A549 (cell line): ENCODE results near the gene FAM107B. TPM values are rescaled to one million over a fixed set of nuclear protein-coding genes. Genes with fewer than 3 reads are reported as not detected.

ENCODE experiments used
- ATAC-seq, 2 experiments: fragments of 200-7000 bp in 1 of 2; fragments of >200 bp in 1 of 2; cut with Nextera tagmentation in 1 of 2; cut with Tn5 transposase in 1 of 2; 3 replicates each; pipeline versions ENCODE4 v1.8.0 to v1.9.1; 2018 to 2020; ENCODE audit warnings: mild to moderate bottlenecking in 1 of 2, moderate library complexity in 1 of 2
- CTCF ChIA-PET: fragments of 300-600 bp; sonication (Branson Sonifier 250); formaldehyde crosslinking; extraction: SDS; loops from one replicate; lab custom pipeline; 2021; ENCODE audit warnings: antibody characterized with exemption, inconsistent platforms; lab: Yijun Ruan, JAX
- POLR2A ChIA-PET: fragments of 350-600 bp; formaldehyde crosslinking; extraction: SDS; loops from one replicate; lab custom pipeline; 2021; ENCODE audit warnings: antibody characterized with exemption, inconsistent platforms; lab: Yijun Ruan, JAX
- DNase-seq, 2 experiments: peaks; one replicate each; pipeline versions ENCODE4 v3.0.0 to v3.0.0-alpha.2; 2011 to 2016; ENCODE audit warnings: low read depth in 1 of 2, low spot score in 1 of 2
- FAIRE-seq: peaks from 2 replicates; lab custom pipeline; 2011; peaks lifted over from hg19 to GRCh38; lab: Jason Lieb, UNC
- H3K27ac ChIP-seq, 2 experiments: fragments of >200 bp; sonication (Bioruptor Twin); formaldehyde crosslinking; 3 replicates each; pipeline ENCODE4 v1.5.1; 2016 to 2017
- H3K4me1 ChIP-seq: fragments of >200 bp; sonication (Bioruptor Twin); formaldehyde crosslinking; 3 replicates; pipeline ENCODE4 v1.6.1; 2016
- H3K4me2 ChIP-seq: fragments of >200 bp; sonication (Bioruptor Twin); formaldehyde crosslinking; 3 replicates; pipeline ENCODE4 v1.6.1; 2016
- H3K4me3 ChIP-seq: fragments of >200 bp; sonication (Bioruptor Twin); formaldehyde crosslinking; 3 replicates; pipeline ENCODE4 v1.5.1; 2016
- H3K9me3 ChIP-seq: fragments of >200 bp; sonication (Bioruptor Twin); formaldehyde crosslinking; 3 replicates; pipeline ENCODE4 v1.6.1; 2016
- BCL3 ChIP-seq: fragments of >200 bp; sonication (Bioruptor Twin); formaldehyde crosslinking; IDR thresholded peaks from 3 replicates; pipeline ENCODE4 v1.6.1; 2016
- BHLHE40 ChIP-seq: IDR thresholded peaks from 2 replicates; pipeline ENCODE4 v1.6.1; 2012; ENCODE audit warnings: low read depth, low read length, inconsistent platforms
- CBX8 ChIP-seq: fragments of 200-600 bp; sonication (generic); IDR thresholded peaks from 2 replicates; pipeline ENCODE4 v1.6.1; 2016
- CHD2 ChIP-seq: fragments of 150-350 bp; IDR thresholded peaks from 2 replicates; pipeline ENCODE4 v1.6.1; 2014; ENCODE audit warnings: low read length; ENCODE audit not compliant: partially characterized antibody
- CHD4 ChIP-seq: fragments of 200-600 bp; sonication (generic); IDR thresholded peaks from 2 replicates; pipeline ENCODE4 v1.6.1; 2016; ENCODE audit warnings: antibody characterized with exemption, mild to moderate bottlenecking, borderline replicate concordance
- EHF ChIP-seq: fragments of 250-450 bp; sonication (Bioruptor Pico); IDR thresholded peaks from 2 replicates; pipeline ENCODE4 v1.5.0; 2020; ENCODE audit warnings: mild to moderate bottlenecking
- ELK1 ChIP-seq: fragments of 150-350 bp; IDR thresholded peaks from 2 replicates; pipeline ENCODE4 v1.6.1; 2014; ENCODE audit warnings: low read depth, mild to moderate bottlenecking, low read length
- FOSB ChIP-seq: fragments of 250-450 bp; sonication (Bioruptor Pico); IDR thresholded peaks from 2 replicates; pipeline ENCODE4 v1.5.0; 2020; ENCODE audit warnings: mild to moderate bottlenecking, moderate library complexity
- HEYL ChIP-seq: fragments of 250-450 bp; sonication (Bioruptor Pico); IDR thresholded peaks from 2 replicates; pipeline ENCODE4 v1.8.0; 2021; ENCODE audit warnings: mild to moderate bottlenecking, moderate library complexity
- HOXA7 ChIP-seq: fragments of 250-450 bp; sonication (Bioruptor Pico); IDR thresholded peaks from 2 replicates; pipeline ENCODE4 v1.5.0; 2020; ENCODE audit warnings: mild to moderate bottlenecking, moderate library complexity
- KDM1A ChIP-seq: fragments of 200-600 bp; sonication (generic); IDR thresholded peaks from 2 replicates; pipeline ENCODE4 v1.6.1; 2016; ENCODE audit warnings: low read depth, mild to moderate bottlenecking
- MAFK ChIP-seq: fragments of 450-650 bp; IDR thresholded peaks from 2 replicates; pipeline ENCODE4 v1.6.1; 2014; ENCODE audit not compliant: partially characterized antibody
- NPAS2 ChIP-seq: fragments of 250-450 bp; sonication (Bioruptor Pico); IDR thresholded peaks from 2 replicates; pipeline ENCODE4 v1.8.0; 2022; ENCODE audit warnings: mild to moderate bottlenecking, moderate library complexity, borderline replicate concordance
- RARB ChIP-seq: fragments of 250-450 bp; sonication (Bioruptor Pico); IDR thresholded peaks from 2 replicates; pipeline ENCODE4 v1.8.0; 2021; ENCODE audit warnings: mild to moderate bottlenecking, moderate library complexity
- RFX5 ChIP-seq: fragments of 450-650 bp; IDR thresholded peaks from 2 replicates; pipeline ENCODE4 v1.7.1; 2014; ENCODE audit warnings: antibody characterized with exemption, mild to moderate bottlenecking, moderate library complexity
- RNF2 ChIP-seq: fragments of 200-600 bp; sonication (generic); IDR thresholded peaks from 2 replicates; pipeline ENCODE4 v1.6.1; 2016; ENCODE audit warnings: low read depth, mild to moderate bottlenecking, antibody characterized with exemption, moderate library complexity, borderline replicate concordance
- SMC3 ChIP-seq: fragments of >200 bp; sonication (Bioruptor Twin); formaldehyde crosslinking; IDR thresholded peaks from 3 replicates; pipeline ENCODE4 v1.6.1; 2018; ENCODE audit warnings: inconsistent platforms
- TFCP2L1 ChIP-seq: fragments of 250-450 bp; sonication (Bioruptor Pico); IDR thresholded peaks from 2 replicates; pipeline ENCODE4 v1.5.0; 2021; ENCODE audit warnings: mild to moderate bottlenecking
- TP53 ChIP-seq: fragments of 250-450 bp; sonication (Bioruptor Pico); IDR thresholded peaks from 2 replicates; pipeline ENCODE4 v1.5.0; 2021; ENCODE audit warnings: mild to moderate bottlenecking, moderate library complexity
- ZC3H11A ChIP-seq: fragments of 450-650 bp; IDR thresholded peaks from 2 replicates; pipeline ENCODE4 v1.6.1; 2014; ENCODE audit warnings: antibody characterized with exemption, mild to moderate bottlenecking
- WGBS: methylation state at CpG from one replicate; pipeline ENCODE4 v1.1.6; 2017; ENCODE audit errors: missing lambda C conversion rate; 5-methylcytosine and 5-hydroxymethylcytosine counted together
- polyA minus RNA-seq: library from RNA; depleted of rRNA, polyadenylated mRNA; stranded (reverse); fragments of >200 nt; gene quantifications from 2 replicates; pipeline ENCODE4 v1.2.3, GENCODE V29; 2011; rRNA and poly(A)+ RNA removed
- polyA plus RNA-seq, 4 experiments: library from polyadenylated mRNA; depleted of rRNA in 3 of 4; stranded (reverse); fragments of >200 nt; fragmentation: RNase III in 1 of 4; extraction: RNeasy Plus Mini Kit Qiagen cat#74134 plus additional on column Dnase treatment in 1 of 4; gene quantifications; 2 replicates in 3 of 4; 3 replicates in 1 of 4; pipeline ENCODE4 v1.2.3, GENCODE V29; 2011 to 2017
- TF ChIP-seq, protein P1 (sequence below): fragments of 450-650 bp; IDR thresholded peaks from 2 replicates; pipeline ENCODE4 v1.6.1; 2014; ENCODE audit warnings: antibody characterized with exemption
- TF ChIP-seq, protein P2 (sequence below): fragments of 250-450 bp; sonication (Bioruptor Pico); IDR thresholded peaks from 2 replicates; pipeline ENCODE4 v1.5.0; 2021; ENCODE audit warnings: mild to moderate bottlenecking, moderate library complexity, borderline replicate concordance
- TF ChIP-seq, protein P3 (sequence below): fragments of 250-450 bp; sonication (Bioruptor Pico); IDR thresholded peaks from 2 replicates; pipeline ENCODE4 v1.5.0; 2020; ENCODE audit warnings: low read depth, mild to moderate bottlenecking, moderate library complexity

The FAM107B gene
- polyA plus RNA-seq (2011; rRNA removed) (145 and 173 TPM in 2 replicates), polyA plus RNA-seq (2017; fragmentation: RNase III; extraction: RNeasy Plus Mini Kit Qiagen cat#74134 plus additional on column Dnase treatment) (99.9 to 107 TPM (median 103 TPM) in 3 replicates), polyA minus RNA-seq (40.8 and 40.9 TPM in 2 replicates)
- polyA plus RNA-seq (2012; cell fraction: cytosol; rRNA removed), result 20.7 and 22.5 TPM in 2 replicates
- polyA plus RNA-seq (2012; cell fraction: nucleus; rRNA removed), result 8.7 and 17.9 TPM in 2 replicates

GRCh38 chr10:14774797-14775196 lies at the start of gene FAM107B:
Gene FAM107B (minus strand): TSS chr10:14774897. CDS start chr10:14774663, 234 bp downstream.
- H3K9me3 ChIP-seq, result no peaks in the 10 kb centered on the region
- ChIA-PET POLR2A (no interaction called here), CTCF (interaction anchor here (0.6 kb wide), 1 partner anchor 104 kb away, joined by 3 read pairs; no protein-coding TSS in a partner anchor)
- no peak for ATAC-seq
- H3K4me1 ChIP-seq, result peaks cover 17% of the 10 kb centered on the region
- no peak for DNase-seq
- peak within 1 kb of the TSS in 1 of 2 experiments; percentile 54; a peak in 2 of 6 replicates for H3K27ac ChIP-seq
- TF ChIP-seq, protein P1, sequence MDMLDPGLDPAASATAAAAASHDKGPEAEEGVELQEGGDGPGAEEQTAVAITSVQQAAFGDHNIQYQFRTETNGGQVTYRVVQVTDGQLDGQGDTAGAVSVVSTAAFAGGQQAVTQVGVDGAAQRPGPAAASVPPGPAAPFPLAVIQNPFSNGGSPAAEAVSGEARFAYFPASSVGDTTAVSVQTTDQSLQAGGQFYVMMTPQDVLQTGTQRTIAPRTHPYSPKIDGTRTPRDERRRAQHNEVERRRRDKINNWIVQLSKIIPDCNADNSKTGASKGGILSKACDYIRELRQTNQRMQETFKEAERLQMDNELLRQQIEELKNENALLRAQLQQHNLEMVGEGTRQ, result no peak
- TF ChIP-seq RARB (CRISPR knock-in tag) (no peak), CHD2 (no peak), SMC3 (no peak), TFCP2L1 (CRISPR knock-in tag) (no peak), MAFK (no peak), EHF (CRISPR knock-in tag) (no peak), RNF2 (no peak), TP53 (CRISPR knock-in tag) (no peak), CBX8 (no peak), FOSB (CRISPR knock-in tag) (no peak), NPAS2 (CRISPR knock-in tag) (no peak), ZC3H11A (no peak), BCL3 (no peak), RFX5 (no peak)
- TF ChIP-seq, protein P2, sequence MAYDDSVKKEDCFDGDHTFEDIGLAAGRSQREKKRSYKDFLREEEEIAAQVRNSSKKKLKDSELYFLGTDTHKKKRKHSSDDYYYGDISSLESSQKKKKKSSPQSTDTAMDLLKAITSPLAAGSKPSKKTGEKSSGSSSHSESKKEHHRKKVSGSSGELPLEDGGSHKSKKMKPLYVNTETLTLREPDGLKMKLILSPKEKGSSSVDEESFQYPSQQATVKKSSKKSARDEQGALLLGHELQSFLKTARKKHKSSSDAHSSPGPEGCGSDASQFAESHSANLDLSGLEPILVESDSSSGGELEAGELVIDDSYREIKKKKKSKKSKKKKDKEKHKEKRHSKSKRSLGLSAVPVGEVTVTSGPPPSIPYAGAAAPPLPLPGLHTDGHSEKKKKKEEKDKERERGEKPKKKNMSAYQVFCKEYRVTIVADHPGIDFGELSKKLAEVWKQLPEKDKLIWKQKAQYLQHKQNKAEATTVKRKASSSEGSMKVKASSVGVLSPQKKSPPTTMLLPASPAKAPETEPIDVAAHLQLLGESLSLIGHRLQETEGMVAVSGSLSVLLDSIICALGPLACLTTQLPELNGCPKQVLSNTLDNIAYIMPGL (CRISPR knock-in tag), result no peak
- TF ChIP-seq, protein P3, sequence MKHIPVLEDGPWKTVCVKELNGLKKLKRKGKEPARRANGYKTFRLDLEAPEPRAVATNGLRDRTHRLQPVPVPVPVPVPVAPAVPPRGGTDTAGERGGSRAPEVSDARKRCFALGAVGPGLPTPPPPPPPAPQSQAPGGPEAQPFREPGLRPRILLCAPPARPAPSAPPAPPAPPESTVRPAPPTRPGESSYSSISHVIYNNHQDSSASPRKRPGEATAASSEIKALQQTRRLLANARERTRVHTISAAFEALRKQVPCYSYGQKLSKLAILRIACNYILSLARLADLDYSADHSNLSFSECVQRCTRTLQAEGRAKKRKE (CRISPR knock-in tag), result no peak
- FAIRE-seq, result no peak
- H3K4me3 ChIP-seq, result no peak within 1 kb of the TSS
- H3K4me2 ChIP-seq, result no peak within 1 kb of the TSS
- WGBS, result 92% methylated on average over 8 of the region's 8 CpGs

GRCh38 chr10:14823966-14824365 lies 49.3 kb upstream of the FAM107B start:
- ChIA-PET POLR2A (no interaction called here), CTCF (interaction anchor here (0.7 to 4.2 kb wide), 39 partner anchors 8 to 627 kb away, joined by 3 to 56 read pairs (median 5); partner anchors contain the start of genes CDNF, HSPA14 and MSANTD7)
- no peak overlapping the region for H3K4me3 ChIP-seq
- no peak overlapping the region for H3K4me2 ChIP-seq
- no peaks in the 10 kb centered on the region for H3K9me3 ChIP-seq
- H3K4me1 ChIP-seq, result peaks cover 44% of the 10 kb centered on the region
- H3K27ac ChIP-seq, result peak overlapping the region in 1 of 2 experiments; percentile 74; a peak in 4 of 6 replicates
- FAIRE-seq (no peak), ATAC-seq (no peak), DNase-seq (no peak)
- 70% methylated on average over 3 of the region's 3 CpGs for WGBS
- no peak for TF ChIP-seq CHD4
- TF ChIP-seq KDM1A, result no peak
- TF ChIP-seq HEYL (CRISPR knock-in tag), result no peak
- TF ChIP-seq, protein P1, result no peak
- TF ChIP-seq, protein P2 (CRISPR knock-in tag), result no peak
- TF ChIP-seq RFX5, result no peak
- TF ChIP-seq, protein P3 (CRISPR knock-in tag), result no peak
- no peak for TF ChIP-seq HOXA7 (CRISPR knock-in tag)
- TF ChIP-seq ELK1, result no peak
- TF ChIP-seq TFCP2L1 (CRISPR knock-in tag), result no peak
- TF ChIP-seq BCL3, result no peak
- no peak for TF ChIP-seq BHLHE40
